Epithelial cell of esophagus (primary cell): ENCODE results near the gene TNNT1.

Source experiments
- DNase-seq: peaks from one replicate; pipeline ENCODE4 v3.0.0; 2010; ENCODE audit warnings: low read depth
- H3K4me3 ChIP-seq: 2 replicates; pipeline ENCODE4 v1.5.1; 2011; ENCODE audit warnings: mild to moderate bottlenecking, low read length, control low read depth
- TF ChIP-seq, protein P1 (sequence below): IDR thresholded peaks from 2 replicates; pipeline ENCODE4 v1.5.1; 2011; ENCODE audit warnings: low read depth, mild to moderate bottlenecking, low read length, control low read depth, inconsistent platforms; ENCODE audit not compliant: insufficient read depth; ENCODE audit errors: missing control alignments

TNNT1 gene

DNA sequence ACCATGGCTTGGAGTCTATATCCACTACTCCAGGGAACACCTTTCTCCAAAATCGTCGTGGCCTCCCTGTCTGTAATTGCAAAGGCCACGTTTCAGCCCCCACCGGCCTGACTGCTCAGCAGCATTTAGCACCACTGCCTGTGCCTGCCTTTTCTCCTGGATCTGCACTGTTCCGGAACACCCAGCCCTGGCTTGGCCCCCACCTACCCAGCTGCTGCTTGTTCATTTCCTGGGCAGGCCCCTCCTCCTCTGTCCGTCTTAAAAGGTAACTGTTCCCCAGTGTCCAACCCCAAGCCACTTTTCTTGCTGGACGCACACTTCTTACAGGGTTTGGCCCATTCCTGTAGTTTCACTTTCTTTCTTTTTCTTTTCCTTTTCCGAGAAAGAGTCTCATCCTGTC, 39.6 kb upstream of the TNNT1 start:
- TF ChIP-seq, protein P1, sequence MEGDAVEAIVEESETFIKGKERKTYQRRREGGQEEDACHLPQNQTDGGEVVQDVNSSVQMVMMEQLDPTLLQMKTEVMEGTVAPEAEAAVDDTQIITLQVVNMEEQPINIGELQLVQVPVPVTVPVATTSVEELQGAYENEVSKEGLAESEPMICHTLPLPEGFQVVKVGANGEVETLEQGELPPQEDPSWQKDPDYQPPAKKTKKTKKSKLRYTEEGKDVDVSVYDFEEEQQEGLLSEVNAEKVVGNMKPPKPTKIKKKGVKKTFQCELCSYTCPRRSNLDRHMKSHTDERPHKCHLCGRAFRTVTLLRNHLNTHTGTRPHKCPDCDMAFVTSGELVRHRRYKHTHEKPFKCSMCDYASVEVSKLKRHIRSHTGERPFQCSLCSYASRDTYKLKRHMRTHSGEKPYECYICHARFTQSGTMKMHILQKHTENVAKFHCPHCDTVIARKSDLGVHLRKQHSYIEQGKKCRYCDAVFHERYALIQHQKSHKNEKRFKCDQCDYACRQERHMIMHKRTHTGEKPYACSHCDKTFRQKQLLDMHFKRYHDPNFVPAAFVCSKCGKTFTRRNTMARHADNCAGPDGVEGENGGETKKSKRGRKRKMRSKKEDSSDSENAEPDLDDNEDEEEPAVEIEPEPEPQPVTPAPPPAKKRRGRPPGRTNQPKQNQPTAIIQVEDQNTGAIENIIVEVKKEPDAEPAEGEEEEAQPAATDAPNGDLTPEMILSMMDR: no peak
- H3K4me3 ChIP-seq: no peak overlapping the region
- DNase-seq: no peak

GRCh38 chr19:55186080-55186479, 37.1 kb upstream of the TNNT1 start:
- TF ChIP-seq, protein P1: no peak
- no peak for DNase-seq
- H3K4me3 ChIP-seq: no peak overlapping the region

GRCh38 chr19:55181740-55182139, 32.7 kb upstream of the TNNT1 start:
- DNase-seq: no peak
- H3K4me3 ChIP-seq: no peak overlapping the region
- TF ChIP-seq, protein P1: no peak

DNA sequence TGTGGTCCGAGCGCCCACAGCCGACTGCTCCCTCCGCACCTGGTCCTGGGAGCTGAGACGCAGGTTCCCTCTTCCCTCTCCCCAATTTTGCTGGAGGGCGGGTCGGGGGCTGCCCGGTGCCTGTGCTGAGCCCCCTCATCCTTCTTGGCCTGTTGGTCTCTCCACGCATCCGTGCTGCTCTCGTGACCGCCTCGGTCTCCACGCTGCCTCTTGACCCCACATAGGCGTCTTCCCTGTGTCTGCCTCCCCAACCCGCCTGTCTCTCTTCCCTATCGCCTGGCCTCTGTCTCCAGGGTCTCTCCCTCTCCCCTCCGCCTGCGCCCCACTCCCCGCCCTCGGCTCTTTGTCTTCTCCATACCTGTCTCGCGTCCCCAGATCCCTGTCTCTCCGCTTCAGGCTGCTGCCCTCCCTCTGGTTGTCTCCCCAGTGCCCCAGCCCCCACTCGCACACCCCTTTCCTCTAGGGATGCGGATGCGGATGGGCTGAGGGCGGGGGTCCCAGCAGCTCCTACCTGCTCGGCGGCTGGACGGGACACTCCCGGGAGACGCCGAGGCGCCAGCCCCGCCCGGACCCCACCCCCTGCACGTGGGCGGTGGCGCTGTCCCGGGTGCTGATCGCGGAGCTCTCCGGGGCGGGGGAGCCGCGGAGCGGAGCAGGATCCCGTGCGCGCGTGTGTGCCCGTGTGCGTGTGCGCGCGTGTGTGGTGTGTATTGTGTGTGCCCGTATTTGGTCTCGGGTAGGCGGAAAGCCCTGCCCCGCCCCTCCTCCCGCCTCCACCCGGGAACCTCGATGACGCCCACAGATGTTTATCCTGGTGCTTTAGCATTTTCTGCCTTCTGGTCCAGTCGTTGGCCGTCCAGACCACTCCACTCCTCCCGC, 30.8 kb upstream of the TNNT1 start, which contains the start of gene SYT5:
Gene SYT5 (minus strand): TSS at position 684 of the 879 bp plus-strand sequence. CDS start 1,248 bp downstream, outside the sequence.
- peak within 1 kb of the TSS; percentile 20 for H3K4me3 ChIP-seq
- peak; percentile 61 for DNase-seq
- TF ChIP-seq, protein P1: no peak

DNA sequence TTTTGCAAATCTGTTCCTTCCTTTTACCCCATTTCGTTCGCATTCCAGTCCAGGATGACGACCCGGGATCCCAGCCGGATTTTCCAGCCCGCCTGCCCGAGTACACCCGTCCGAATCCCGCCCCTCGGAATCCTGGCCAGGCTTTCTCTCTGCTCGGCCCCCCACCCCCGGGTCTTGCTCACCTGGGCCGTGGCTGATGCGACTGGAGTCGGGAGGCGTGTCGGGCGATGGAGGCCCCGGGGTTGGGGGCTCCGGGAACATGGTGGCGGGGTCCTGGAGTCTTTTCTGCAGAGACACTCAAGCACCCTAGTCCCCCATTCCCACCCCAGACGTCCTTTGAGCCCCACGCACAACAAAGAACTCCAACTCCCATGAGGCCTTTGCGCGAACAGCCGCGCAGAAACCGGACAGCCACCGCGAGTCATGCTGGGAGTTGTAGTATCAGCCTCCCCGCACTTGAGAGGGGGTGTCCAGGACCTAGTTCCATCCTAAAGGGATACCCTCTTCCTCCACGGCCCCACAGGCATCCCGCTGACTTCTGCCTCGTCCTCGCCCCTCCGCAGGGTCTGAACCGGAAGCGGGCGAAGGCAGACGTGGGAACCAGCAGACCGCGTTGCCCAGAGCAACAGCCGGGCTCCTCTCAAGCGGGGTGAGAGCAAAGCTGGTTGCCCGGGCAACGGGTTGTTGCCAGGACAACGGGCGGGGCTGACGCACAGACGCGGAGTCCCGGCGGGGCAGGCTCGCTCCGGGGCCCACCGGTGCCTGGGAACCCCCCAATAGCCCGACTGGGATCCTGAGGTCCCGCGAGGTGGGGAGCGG, 30.0 kb upstream of the TNNT1 start:
- TF ChIP-seq, protein P1: no peak
- peak; percentile 72 for DNase-seq
- peak overlapping the region; percentile 20 for H3K4me3 ChIP-seq

- TF ChIP-seq, protein P1: no peak
- H3K4me3 ChIP-seq: no peak overlapping the region
- DNase-seq: peak; percentile 39
These were observed 27.1 kb upstream of the TNNT1 start for GRCh38 chr19:55176076-55176475.
